Esophagus squamous epithelium (tissue), 4 donors: ENCODE results near the gene CYP4F12.

Source experiments
- CTCF ChIP-seq, 6 experiments: fragments of 450-650 bp in 4 of 6; fragments of 200-600 bp in 2 of 6; sonication (generic) in 2 of 6; IDR thresholded peaks; one replicate each; pipeline ENCODE4 v1.5.1; 2016 to 2019; ENCODE audit warnings: antibody characterized with exemption in 6 of 6, mild to moderate bottlenecking in 4 of 6, moderate library complexity in 4 of 6
- POLR2A ChIP-seq, 4 donors: fragments of 450-650 bp; IDR thresholded peaks; one replicate each; pipeline ENCODE4 v1.6.1; 2017; ENCODE audit warnings: antibody characterized with exemption in 4 of 4, mild to moderate bottlenecking in 4 of 4, moderate library complexity in 3 of 4

- TF ChIP-seq POLR2A (IDR thresholded peaks at IDR 0.05) (no peak), CTCF (IDR thresholded peaks at IDR 0.05) (no peak)
Measured at GRCh38 chr19:15679089-15679488, 6.2 kb downstream of the CYP4F12 start.
